GM18498 (cell line): ENCODE data around the gene MAD1L1.
"Not testable (repeated sequence)": the region's sequence is repeated elsewhere in the genome, so short reads cannot be mapped to it uniquely, and the experiment has no call there.

ENCODE experiments used
- ATAC-seq: cut with Tn5 transposase; IDR thresholded peaks from one replicate; pipeline ENCODE4 v1.9.1; 2021; ENCODE audit warnings: mild to moderate bottlenecking, moderate library complexity; ENCODE audit not compliant: unreplicated experiment

MAD1L1 gene

DNA sequence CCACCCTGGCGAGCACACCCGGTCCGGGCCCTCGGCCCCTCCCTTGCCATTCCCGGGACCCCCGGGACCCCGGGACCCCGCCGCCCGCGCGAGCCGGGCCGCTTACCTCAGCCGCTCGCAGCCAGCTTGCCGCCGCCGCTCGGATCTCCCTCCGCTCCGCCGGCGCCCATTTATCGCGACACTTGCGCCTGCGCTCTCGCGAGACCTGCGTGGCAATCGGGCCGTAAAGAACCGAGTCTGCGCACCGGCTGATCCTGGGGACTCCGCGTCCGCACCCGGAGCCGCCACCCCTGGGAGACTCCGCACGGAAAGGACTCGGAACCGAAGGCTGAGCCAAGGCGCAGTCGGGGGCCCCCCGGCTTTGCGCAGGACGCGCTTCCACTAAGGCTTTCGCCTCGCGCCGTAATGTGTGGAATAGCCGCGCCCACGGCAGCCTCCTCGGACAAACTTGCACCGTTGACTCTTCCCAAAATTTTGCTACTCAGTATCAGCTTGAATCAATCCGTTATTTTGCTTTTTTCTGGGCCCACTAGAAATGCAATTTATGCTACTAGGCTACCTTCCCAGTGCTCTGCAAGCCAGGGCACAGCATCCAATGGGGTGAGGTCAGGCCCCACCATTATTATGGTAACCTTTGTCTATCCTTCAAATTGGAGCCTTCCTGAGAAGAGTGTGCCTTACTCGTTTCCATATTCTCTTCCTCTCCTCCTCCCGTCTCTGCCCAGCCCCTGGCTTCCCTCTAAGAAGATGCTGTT lies at the start of gene MAD1L1:
Gene MAD1L1, minus strand, starts transcription at position 180 of the 755 bp plus-strand sequence. CDS start 2,812 bp downstream, outside the sequence.
- peak; percentile 79 for ATAC-seq

DNA sequence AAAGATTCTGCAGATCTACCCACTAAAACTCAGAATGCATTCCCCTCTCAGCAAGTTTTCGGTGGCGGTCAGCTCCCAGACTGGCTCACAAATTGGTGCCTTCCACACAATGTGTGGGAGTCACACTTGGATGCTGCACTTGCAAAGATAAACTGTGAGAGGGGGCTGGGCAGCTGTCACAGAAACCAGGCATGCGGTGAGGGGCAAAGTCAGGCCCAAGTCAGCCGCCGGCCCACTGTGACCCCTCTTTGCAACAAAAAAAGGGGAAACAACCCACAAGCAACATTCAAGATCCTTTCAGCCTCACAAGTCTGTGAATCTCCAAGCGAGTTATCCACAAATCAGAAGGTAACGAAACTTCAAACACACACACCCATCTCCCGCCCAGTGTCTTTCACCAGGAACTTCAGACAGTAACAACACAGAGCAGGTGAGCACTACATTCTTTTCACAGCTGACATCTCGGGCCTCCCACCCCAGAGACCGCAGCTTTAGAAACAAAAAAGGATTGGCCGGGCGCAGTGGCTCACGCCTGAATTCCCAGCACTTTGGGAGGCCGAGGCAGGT lies 49.5 kb upstream of the MAD1L1 start:
- no peak for ATAC-seq

DNA sequence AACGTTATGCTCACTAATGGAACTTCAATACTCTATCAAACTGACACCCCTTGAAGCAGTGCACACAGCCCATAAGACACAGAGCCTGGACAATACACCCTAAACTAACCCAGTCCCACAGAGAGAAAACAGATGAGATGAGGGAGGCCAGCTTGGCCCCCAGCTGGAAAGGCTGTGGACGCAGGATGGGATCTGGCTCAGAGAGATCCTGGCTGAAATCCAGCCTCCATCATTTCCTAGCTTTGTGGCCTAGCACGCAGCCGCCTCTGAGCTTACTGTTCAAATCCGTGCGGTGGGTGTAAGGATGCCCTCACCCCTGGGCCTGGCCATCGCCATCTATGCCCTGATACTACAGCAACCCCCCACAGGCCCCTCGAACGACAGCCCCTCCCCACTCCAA lies 48.8 kb upstream of the MAD1L1 start:
- ATAC-seq = no peak

DNA sequence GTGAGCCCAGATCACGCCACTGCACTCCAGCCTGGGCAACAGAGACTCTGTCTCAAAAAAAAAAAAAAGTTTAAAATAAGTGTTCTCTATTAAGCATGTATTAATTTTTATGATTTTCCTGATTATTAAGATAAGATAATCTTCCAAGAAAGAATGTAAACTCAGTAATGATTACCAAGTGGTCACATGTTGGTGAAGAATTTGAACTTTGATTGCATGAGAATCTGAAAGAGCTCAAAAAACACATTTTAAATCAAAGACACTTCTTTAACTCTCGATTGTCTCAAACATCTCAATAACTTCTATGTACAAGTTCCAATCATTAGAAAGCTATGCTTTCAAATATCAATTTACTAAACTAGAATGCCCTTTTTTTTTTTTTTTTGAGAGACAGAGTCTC lies 47.7 kb upstream of the MAD1L1 start:
- ATAC-seq = no peak

DNA sequence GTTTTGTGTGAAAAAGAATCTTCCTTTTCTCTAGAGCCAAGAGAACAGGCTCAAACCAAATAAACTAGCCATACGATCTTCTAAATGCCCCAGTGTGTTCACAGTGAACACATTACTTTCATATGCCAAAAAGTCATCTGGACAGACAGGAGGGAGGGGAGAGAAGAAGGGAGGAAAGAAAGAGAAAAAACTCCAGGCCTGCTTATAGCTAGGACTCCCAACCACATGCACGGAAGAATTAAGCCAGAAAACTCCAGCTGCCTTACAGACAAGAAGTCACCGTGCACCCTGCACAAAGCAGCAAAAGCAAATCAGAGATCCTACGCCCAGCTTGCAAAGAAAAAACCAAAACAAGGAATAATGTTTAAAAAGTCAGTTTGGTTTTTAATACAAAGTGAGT lies 47.2 kb upstream of the MAD1L1 start:
- ATAC-seq = no peak

DNA sequence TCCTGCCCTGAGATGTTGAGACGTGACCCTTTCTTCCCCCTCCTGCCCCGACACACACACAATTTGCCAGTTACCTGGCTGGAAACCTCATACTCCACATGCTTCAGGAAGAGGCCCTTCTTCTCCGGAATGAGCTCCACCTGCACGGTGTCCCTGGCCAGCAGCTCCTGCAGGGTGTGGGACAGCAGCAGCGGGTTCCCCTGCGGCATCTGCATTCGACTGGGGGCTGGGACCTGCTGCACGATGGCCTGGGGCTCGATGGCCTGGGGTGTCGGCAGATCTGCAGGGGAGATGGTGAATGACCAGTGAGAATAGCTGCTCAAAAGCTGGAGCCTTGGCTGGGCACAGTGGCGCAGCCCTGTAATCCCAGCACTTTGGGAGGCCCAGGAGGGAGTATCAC lies 45.3 kb upstream of the MAD1L1 start:
- no peak for ATAC-seq

DNA sequence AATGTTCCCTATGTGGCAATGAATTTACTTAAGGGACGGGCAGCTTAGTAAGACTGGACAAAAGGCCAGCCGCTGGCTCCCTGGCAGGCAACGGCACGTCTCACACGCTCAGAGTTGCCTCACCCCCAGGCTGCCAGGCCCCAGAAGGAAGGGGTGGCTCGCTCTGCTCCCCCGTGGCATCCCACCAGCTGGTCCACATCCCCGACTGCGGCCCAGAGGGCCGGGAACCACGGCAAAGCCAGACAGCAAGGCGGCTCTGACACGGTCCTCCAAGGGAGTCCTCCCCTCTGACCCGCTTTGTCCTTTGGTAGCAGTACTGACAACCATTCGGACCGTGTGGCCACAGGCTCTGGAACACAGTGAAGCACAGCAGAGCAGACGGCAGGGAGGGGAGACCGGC lies 43.4 kb upstream of the MAD1L1 start:
- no peak for ATAC-seq

DNA sequence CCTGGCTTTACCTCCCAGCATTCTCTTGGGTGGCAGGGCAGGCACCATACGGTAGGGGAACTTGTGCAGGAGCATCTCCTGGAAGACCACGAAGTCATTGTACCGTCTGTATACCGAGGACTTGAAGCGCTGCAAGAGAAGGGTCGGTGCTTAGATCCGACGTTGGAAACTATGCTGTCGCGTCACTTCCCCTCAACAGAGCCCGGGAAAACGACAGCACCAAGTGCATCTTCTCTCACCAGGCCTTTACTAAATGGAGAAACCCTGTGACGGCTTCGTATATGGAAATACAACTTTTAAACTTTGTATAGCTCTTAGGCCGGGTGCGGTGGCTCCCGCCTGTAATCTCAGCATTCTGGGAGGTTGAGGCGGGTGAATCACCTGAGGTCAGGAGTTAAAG lies 42.4 kb upstream of the MAD1L1 start:
- no peak for ATAC-seq

DNA sequence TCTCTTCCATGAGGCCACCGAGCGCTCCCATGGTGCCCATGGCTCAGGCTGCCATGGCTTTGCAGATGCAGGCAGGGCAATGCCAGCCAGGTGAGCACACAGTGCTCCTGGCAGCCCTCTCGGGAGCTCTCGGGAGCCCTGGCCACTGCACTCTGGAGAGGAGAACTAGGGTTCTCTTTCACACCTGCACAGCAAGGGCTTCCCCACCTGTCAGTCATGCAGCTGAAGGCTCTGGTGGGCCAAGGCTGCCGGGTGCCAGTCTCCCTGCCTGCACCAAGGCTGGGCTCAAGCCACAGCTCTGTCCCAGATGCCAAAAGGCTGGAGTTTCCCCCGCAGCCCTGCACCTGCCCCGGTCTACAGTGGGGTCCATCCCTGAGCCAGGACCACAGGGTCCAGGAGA lies 41.9 kb upstream of the MAD1L1 start:
- ATAC-seq = no peak

DNA sequence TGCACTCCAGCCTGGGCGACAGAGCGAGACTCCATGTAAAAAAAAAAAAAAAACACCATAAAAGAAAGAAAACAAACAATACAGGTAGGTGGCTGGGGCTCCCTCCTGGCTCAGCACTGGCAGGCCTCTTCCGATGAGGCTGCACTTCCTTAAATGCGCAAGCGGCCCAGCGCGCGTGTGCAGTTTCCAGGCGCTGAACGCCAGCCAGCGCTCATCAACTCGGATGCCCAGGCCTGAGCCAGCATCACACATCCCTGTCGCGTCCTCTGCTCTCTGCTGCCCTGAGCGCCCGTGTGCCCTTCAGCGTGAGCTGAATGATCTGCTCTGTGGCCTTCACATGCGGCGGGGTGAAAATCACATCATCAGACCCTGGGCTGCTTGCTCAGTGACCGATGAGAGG lies 41.1 kb upstream of the MAD1L1 start:
- no peak for ATAC-seq

DNA sequence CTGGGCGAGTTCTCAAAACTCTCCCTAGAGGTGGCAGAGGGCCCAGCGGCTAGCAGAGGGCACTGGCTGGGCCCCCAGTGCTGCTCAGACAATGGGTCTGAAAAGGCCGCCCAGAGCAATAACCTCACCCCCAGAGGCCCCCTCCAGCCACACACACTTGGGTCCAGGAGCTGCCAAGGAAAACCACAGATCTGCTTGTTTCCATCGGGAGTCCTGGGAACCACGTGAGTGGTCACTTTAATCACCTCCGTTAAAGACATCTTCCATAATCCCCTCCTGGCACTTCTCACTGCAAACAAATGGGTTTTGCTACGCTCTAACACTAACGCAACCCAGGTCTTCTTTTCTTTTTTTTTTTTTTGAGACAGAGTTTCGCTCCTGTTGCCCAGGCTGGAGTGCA lies 39.3 kb upstream of the MAD1L1 start:
- ATAC-seq = no peak

DNA sequence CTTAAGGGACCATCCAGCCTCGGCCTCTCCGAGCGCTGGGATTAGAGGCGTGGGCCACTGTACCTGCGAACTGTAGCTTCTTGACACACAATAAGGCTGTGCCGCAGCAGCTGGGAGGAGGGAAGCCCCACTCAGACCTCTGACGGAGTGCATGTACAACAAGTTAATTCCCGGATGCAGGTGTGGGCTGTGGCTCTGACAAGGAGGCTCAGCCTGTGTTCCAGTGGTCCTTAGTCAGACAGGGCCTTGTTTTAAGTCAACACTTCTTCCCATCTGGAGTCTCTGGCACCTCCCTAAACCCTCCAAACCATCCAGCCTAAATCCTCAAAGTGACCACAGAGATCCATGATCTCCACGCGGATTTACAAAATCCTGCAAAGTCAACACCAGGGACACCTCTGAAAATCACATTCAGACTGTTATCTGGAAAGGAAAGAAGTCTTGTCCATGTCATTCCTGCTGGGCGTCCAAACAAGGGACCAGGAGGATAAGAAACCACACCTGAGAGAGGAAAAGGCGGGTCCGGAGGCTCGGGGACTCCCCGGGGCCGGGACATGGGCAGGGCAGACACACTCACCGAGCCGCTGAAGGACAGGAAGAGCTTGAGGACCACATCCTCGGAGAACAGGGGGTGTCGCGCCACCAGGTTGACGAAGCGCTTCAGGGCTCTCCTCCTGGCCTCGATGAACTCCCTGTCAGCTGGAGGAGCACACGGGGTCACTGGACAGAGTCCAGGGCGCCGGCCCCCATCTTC lies 38.7 kb upstream of the MAD1L1 start:
- no peak for ATAC-seq

DNA sequence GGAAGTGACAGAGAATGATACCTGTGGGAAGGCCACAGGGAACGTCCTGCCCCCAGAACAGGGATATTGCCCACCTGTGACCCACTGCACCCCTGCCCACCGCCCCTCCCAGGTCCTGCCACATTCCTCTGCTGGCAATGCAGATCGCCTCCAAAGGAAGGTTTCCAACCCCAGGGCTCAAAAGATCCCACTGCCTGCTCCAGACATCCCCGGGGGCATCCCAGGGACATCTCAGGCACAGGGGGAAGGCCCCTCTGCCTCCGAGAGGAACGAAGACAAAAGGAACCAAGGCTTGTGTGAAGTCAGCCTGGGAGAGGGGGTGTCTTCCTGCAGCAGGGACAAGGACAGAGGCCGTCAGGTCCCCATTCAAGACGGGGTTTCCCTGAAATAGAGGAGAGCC lies 37.8 kb upstream of the MAD1L1 start:
- ATAC-seq = no peak

DNA sequence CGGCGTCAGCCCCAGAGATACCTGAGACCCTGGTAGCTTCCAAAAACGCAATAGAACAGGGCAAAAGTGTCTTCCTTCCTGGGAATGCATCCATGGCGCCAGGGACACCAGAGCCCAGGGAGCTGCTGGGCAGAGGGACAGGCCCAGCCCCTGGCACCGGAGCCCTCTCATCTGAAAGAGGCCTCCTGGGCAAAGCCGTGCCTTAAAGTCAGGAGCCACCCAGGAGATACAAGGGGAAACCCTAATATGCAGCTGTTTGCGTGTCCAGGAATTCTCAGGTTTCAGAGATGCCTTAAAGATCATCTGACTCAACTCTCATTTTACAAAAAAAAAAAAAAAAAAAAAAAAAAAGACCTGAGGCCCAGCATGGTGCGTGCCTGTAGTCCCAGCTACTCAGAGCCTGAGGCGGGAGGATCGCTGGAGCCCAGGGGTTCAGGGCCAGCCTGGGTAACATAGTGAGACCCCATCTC lies 37.3 kb upstream of the MAD1L1 start:
- ATAC-seq = no peak

DNA sequence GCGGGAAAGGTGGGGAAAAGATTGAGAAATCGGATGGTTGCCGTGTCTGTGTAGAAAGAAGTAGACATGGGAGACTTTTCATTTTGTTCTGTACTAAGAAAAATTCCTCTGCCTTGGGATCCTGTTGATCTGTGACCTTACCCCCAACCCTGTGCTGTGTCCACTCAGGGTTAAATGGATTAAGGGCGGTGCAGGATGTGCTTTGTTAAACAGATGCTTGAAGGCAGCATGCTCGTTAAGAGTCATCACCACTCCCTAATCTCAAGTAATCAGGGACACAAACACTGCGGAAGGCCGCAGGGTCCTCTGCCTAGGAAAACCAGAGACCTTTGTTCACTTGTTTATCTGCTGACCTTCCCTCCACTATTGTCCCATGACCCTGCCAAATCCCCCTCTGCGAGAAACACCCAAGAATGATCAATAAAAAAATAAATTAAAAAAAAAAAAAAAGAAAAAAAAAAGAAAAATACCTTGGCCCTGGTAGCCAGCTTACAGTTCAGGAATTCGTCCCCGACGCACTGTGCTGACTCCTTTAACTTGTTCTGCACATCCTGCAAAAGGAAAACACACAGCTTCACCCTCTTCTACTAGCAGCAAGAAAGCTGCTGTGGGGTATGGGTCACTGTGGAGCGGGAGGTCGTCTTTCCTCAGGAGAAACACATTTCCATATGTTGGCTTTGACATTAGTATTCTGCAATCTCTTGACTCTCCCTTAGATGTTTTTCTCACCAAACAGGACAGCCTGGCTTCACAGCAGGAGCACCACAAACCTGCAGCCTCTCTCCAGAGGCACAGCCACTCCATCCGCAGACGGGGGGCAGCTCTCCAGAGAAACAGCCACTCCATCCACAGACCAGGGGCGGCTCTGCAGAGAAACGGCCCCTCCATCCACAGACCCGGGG lies 36.6 kb upstream of the MAD1L1 start:
- not testable (repeated sequence) for ATAC-seq

DNA sequence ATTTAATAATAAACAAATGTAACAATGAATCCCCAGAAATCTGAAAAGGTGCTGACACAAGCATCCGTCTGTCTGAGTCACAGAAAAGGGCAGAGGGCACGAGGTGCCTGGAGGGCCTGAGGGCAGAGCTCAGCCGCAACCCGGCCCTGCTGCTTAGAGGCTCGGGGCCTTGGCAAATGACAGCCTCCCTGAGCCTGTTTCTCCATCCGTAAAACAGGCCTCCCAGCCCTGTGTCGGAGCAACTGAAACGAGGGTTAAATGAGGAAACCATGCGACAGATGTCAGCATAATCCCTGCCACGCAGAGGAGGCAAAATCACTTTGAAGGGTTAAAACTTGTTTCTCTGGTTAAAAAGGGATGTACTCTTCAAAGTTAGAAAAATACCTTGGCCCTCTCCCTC lies 34.2 kb upstream of the MAD1L1 start:
- no peak for ATAC-seq

DNA sequence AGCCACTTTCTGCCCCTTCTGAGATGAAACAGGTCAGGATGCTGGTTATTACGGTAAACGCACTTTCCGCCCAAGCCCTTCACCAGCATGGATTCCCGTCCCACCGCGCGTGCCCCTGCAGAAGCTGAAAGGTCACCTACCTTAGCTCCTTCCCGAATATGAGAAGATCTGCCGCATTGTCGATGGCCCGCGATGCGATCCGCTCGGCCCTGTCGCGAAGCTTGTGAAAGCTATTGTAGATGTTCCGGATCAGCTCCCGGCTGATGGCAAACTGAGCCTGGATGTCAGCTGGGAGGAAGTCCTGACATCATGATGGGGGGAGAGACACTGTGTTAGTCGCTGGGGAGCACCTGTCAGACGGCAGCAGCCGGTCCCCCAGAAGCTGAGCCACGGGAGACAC lies 31.4 kb upstream of the MAD1L1 start:
- no peak for ATAC-seq

DNA sequence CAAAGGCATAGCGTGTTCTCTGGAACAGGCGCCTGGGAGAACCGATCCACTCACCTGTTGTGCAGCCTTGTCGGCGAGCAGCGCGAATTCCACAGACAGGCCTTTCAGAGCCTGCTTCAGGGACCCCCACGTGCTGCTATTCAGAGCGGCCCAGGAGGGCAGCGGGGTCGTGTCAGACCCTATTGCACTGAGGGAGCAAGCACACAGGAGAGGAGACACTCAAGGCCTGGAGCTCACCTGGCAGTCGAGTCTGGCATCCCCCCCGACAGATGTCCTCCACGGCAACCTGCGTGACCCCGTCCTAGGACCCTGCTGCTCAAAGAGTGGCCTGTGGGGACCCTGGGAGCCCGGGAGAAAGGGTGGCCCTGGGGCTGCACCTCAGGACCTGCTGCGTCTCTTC lies 30.4 kb upstream of the MAD1L1 start:
- ATAC-seq = no peak

DNA sequence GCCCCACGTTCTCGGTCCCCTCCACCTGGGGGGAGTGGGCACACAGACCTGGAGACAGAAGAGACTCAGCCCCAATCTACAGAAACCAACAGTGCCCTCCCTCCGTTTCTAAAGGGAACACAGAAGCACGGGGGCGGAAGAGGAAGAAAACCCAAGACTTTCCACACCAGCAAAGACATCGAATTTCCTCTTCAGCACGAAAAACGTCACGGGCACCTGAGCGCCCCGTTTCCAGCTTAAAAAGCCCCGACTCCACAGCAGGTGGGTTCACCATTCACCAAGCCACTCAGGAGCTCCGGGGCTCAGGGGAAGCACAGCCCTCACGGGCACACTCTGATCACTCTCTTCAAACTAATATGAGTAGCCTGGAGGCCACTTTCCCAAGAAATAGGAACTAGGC lies 28.9 kb upstream of the MAD1L1 start:
- no peak for ATAC-seq

DNA sequence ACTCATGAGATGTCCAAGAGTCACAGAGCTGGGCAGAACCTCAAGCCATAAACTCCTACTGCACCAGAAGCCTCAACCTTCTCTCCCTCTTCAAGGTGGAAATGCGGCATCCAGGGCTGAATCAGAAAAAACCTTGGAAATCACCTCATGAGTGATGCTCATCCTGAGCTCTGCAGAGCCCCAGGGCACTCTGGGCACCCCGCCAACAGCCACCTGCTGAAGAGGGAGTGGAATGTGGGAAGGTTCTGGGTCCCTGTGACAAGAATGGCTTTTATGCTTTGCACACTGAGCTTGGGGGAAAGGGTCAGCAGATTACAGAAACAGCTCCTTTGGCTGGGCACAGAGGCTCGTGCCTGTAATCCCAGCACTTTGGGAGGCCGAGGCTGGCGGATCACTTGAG lies 28.1 kb upstream of the MAD1L1 start:
- no peak for ATAC-seq

DNA sequence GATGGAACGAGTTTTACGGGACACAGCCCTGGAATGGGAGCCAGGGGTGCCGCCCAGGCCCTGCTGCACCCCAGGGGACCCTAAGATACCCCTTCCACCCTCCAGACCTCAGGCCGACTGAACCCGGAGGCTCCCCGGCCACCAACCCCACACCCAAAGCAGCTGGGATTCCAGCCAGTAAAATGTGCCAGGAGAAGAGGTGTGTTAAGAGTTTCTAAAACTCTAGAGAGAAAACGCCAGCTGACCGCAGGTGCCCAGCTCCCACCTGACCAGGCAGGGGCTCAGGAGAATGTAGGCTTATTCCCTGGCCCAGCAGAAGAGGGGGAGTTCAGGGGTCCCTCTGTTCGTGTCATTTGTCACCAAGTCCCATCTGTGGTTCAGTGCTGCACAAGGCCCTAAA lies 26.7 kb upstream of the MAD1L1 start:
- no peak for ATAC-seq
